Measurements from ENCODE around the gene ISLR.

GRCh38 chr15:74124196-74124595 is 49.3 kb upstream of the ISLR start:
- TF ChIP-seq POLR2A (IDR thresholded peaks at IDR 0.05) = no peak
- TF ChIP-seq CTCF (IDR thresholded peaks at IDR 0.05) = no peak
